A673 (cell line): Measurements from ENCODE around the gene TRDMT1. TPM values are rescaled to one million over a fixed set of nuclear protein-coding genes. Genes with fewer than 3 reads are reported as not detected.

Experiments used
- BruUV-seq: library from RNA; stranded (reverse); fragments of 400-500 nt; replicated peaks from 2 replicates; lab custom pipeline; 2021; lab: Mats Ljungman, UMichigan
- CTCF ChIA-PET: fragments of 300-600 bp; sonication (Branson Sonifier 250); formaldehyde crosslinking; loops from one replicate; lab custom pipeline; 2022; ENCODE audit warnings: antibody characterized with exemption; lab: Charles Lee
- POLR2A ChIA-PET: fragments of 300-600 bp; sonication (Branson Sonifier 250); formaldehyde crosslinking; loops from one replicate; lab custom pipeline; 2022; ENCODE audit warnings: antibody characterized with exemption; ENCODE audit not compliant: low non-redundant PET; lab: Charles Lee
- DNase-seq: peaks from one replicate; pipeline ENCODE4 v3.0.0-alpha.2; 2015; ENCODE audit warnings: low spot score
- H3K27ac ChIP-seq: fragments of 200-600 bp; sonication (generic); 2 replicates; pipeline ENCODE4 v1.5.1; 2016; ENCODE audit warnings: mixed run types, low read depth, mild to moderate bottlenecking, mixed read lengths, antibody characterized with exemption, low read length; ENCODE audit not compliant: poor library complexity, severe bottlenecking
- H3K27me3 ChIP-seq: fragments of 200-600 bp; sonication (generic); replicated peaks from 2 replicates; pipeline ENCODE4 v1.6.1; 2017; ENCODE audit warnings: mixed run types, low read depth, mild to moderate bottlenecking, mixed read lengths, antibody characterized with exemption, low read length; ENCODE audit not compliant: insufficient read depth, poor library complexity
- H3K36me3 ChIP-seq: fragments of 200-600 bp; sonication (generic); 2 replicates; pipeline ENCODE4 v1.6.1; 2016; ENCODE audit warnings: mixed run types, mild to moderate bottlenecking, mixed read lengths, antibody characterized with exemption, low read length; ENCODE audit not compliant: insufficient read depth, poor library complexity, severe bottlenecking
- H3K4me1 ChIP-seq: fragments of 200-600 bp; sonication (generic); 2 replicates; pipeline ENCODE4 v1.6.1; 2017; ENCODE audit warnings: mixed run types, mild to moderate bottlenecking, mixed read lengths, antibody characterized with exemption, low read length; ENCODE audit not compliant: insufficient read depth, poor library complexity, severe bottlenecking
- H3K4me3 ChIP-seq: fragments of 200-600 bp; sonication (generic); 2 replicates; pipeline ENCODE4 v1.5.1; 2016; ENCODE audit warnings: low read depth, mixed run types, mild to moderate bottlenecking, mixed read lengths, low read length; ENCODE audit not compliant: poor library complexity, severe bottlenecking
- H3K9me3 ChIP-seq: fragments of 200-600 bp; sonication (generic); 2 replicates; pipeline ENCODE4 v1.6.1; 2016; ENCODE audit warnings: mixed run types, low read depth, mild to moderate bottlenecking, mixed read lengths, antibody characterized with exemption, low read length; ENCODE audit not compliant: poor library complexity, severe bottlenecking
- EZH2 ChIP-seq: fragments of 200-600 bp; sonication (generic); IDR thresholded peaks from 2 replicates; pipeline ENCODE4 v1.6.1; 2017; ENCODE audit warnings: borderline replicate concordance, low read depth, mild to moderate bottlenecking, mixed read lengths, antibody characterized with exemption, low read length; ENCODE audit not compliant: poor library complexity, severe bottlenecking
- intact Hi-C: fragments of 100-400 bp; cut with micrococcal nuclease; formaldehyde crosslinking; loops from one replicate; pipeline ENCODE4 v1.10.0; 2022; ENCODE audit not compliant: unreplicated experiment
- total RNA-seq: library from RNA; stranded (reverse); gene quantifications from 2 replicates; pipeline ENCODE4 v1.2.3, GENCODE V29; 2021
- TF ChIP-seq, protein P1 (sequence below): fragments of 300-800, 200-600 bp; sonication (generic); conservative IDR thresholded peaks from 2 replicates; pipeline ENCODE4 v1.5.1; 2017; ENCODE audit warnings: low read depth, mild to moderate bottlenecking, antibody characterized with exemption, low read length, moderate library complexity, mixed read lengths

The TRDMT1 gene
- total RNA-seq, 1 experiment from 2014 or later: 14.0 TPM

DNA sequence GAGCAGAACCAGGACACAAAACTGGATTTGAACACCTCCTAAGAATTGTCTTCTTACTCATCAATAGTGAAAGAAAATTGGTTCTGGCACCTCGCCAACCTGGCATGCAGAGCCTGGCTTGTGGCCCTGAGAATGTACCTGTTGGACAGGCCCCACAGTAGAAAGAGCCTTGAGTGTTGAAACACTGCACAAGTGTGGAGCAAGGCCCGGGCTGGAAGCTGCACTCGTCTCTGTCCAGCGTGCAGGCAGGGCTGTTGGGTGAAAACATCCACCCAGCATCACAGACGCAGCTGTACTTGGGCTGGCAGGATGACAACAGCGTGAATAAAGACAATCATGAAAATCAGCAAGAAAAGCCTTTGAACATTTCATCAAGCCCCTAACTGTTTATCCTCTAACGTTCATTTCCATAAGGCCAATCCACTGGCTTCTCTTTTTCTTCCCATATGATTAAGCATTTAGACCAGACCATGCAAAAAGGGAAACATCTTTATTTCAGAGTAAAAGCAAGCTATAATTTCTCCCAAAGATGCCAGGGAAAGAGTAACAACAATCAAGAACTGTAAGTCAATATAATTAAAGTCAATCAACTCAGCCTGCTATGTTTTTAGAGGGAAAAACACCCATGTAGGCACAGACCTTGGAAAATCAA is 87.5 kb downstream of the TRDMT1 start:
- H3K9me3 ChIP-seq: no peaks in the 10 kb centered on the region
- intact Hi-C loops: no loop called here
- CTCF ChIA-PET: no interaction called here
- TF ChIP-seq, protein P1, sequence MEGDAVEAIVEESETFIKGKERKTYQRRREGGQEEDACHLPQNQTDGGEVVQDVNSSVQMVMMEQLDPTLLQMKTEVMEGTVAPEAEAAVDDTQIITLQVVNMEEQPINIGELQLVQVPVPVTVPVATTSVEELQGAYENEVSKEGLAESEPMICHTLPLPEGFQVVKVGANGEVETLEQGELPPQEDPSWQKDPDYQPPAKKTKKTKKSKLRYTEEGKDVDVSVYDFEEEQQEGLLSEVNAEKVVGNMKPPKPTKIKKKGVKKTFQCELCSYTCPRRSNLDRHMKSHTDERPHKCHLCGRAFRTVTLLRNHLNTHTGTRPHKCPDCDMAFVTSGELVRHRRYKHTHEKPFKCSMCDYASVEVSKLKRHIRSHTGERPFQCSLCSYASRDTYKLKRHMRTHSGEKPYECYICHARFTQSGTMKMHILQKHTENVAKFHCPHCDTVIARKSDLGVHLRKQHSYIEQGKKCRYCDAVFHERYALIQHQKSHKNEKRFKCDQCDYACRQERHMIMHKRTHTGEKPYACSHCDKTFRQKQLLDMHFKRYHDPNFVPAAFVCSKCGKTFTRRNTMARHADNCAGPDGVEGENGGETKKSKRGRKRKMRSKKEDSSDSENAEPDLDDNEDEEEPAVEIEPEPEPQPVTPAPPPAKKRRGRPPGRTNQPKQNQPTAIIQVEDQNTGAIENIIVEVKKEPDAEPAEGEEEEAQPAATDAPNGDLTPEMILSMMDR: no peak
- peaks cover 4% of the 10 kb centered on the region for H3K4me1 ChIP-seq
- no peak for DNase-seq
- no peaks in the 10 kb centered on the region for H3K36me3 ChIP-seq
- H3K27me3 ChIP-seq: no peaks in the 10 kb centered on the region
- BruUV-seq: no TSS peak
- H3K4me3 ChIP-seq: no peak overlapping the region
- POLR2A ChIA-PET: no interaction called here
- H3K27ac ChIP-seq: no peak overlapping the region

DNA sequence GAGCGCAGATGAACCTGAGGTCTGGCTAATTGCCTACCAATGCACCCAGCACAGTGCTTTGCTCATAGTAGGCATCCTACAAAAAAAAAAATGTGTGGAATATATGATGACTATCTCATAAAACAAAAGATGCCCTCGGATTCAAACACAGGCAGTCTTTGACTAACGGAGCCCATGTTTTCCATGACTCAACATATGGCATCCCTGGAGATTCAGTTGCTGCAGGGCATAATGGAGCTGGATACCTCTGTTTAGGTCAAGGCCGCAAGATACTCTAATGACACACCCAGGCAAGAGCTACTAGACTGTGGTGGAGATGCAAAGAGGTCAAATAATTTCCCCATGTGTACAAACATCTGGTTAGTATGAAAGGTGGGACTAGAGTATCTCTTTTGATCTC is 88.1 kb downstream of the TRDMT1 start:
- Histone ChIP-seq H3K36me3 (no peaks in the 10 kb centered on the region), H3K4me1 (peaks cover 4% of the 10 kb centered on the region), H3K27me3 (no peaks in the 10 kb centered on the region), H3K9me3 (no peaks in the 10 kb centered on the region), H3K27ac (no peak overlapping the region), H3K4me3 (no peak overlapping the region)
- ChIA-PET CTCF (no interaction called here), POLR2A (no interaction called here)
- intact Hi-C loops: no loop called here
- DNase-seq: no peak
- no peak for TF ChIP-seq EZH2
- TF ChIP-seq, protein P1: no peak
- no TSS peak for BruUV-seq

GRCh38 chr10:17112566-17112965 is 88.9 kb downstream of the TRDMT1 start:
- intact Hi-C loops: no loop called here
- H3K9me3 ChIP-seq: no peaks in the 10 kb centered on the region
- POLR2A ChIA-PET: interaction anchor here (0.6 kb wide), 1 partner anchor 10 kb away, joined by 3 read pairs; no protein-coding TSS in a partner anchor
- CTCF ChIA-PET: no interaction called here
- no TSS peak for BruUV-seq
- H3K4me1 ChIP-seq: peaks cover 4% of the 10 kb centered on the region
- no peak for TF ChIP-seq EZH2
- TF ChIP-seq, protein P1: no peak
- no peak for DNase-seq
- H3K27ac ChIP-seq: no peak overlapping the region
- H3K36me3 ChIP-seq: no peaks in the 10 kb centered on the region
- no peak overlapping the region for H3K4me3 ChIP-seq
- H3K27me3 ChIP-seq: no peaks in the 10 kb centered on the region
